Motor neuron (in vitro differentiated cells): ENCODE results near the gene PACRG. TPM values are rescaled to one million over a fixed set of nuclear protein-coding genes. Genes with fewer than 3 reads are reported as not detected.

Experiments used
- ATAC-seq, 8 experiments: fragments of 200-7000 bp; cut with Tn5 transposase; replicated peaks in 6 of 8; 2 replicates each; pipeline ENCODE4 v1.8.0; 2021; ENCODE audit warnings: mild to moderate bottlenecking in 8 of 8, moderate library complexity in 8 of 8
- H3K27ac ChIP-seq, 2 donors: fragments of 250-450 bp; sonication (Bioruptor Pico); 2 replicates each; pipeline ENCODE4 v1.9.0; 2021; ENCODE audit warnings: antibody characterized with exemption in 2 of 2, mild to moderate bottlenecking in 2 of 2, moderate library complexity in 1 of 2
- H3K4me1 ChIP-seq, 2 donors: fragments of 250-450 bp; sonication (Bioruptor Pico); replicated peaks in 1 of 2; 2 replicates each; pipeline ENCODE4 v1.6.1; 2021; ENCODE audit warnings: antibody characterized with exemption in 2 of 2, mild to moderate bottlenecking in 2 of 2, moderate library complexity in 1 of 2
- H3K4me3 ChIP-seq, 5 donors: fragments of 250-450 bp; sonication (Bioruptor Pico); 2 replicates each; pipeline ENCODE4 v1.9.0; 2021; ENCODE audit warnings: antibody characterized with exemption in 5 of 5, mild to moderate bottlenecking in 5 of 5, moderate library complexity in 4 of 5
- WGBS, 10 experiments: fragments of 450-650 bp; shearing (Covaris generic); methylation state at CpG; one replicate each; pipeline ENCODE4 v1.0.0; 2022; 5-methylcytosine and 5-hydroxymethylcytosine counted together
- in situ Hi-C, 9 experiments: fragments of 400-800 bp; cut with MboI; loops; one replicate each; pipeline ENCODE4 v1.15.0; 2021; ENCODE audit warnings: low sequenced_read_pairs in 9 of 9, low pct_unique_long_range_greater_than_20kb in 2 of 9; ENCODE audit not compliant: unreplicated experiment in 9 of 9
- total RNA-seq, 8 experiments: library from RNA; unstranded; fragments of 300-600 nt; gene quantifications; 2 replicates each; pipeline versions ENCODE4 v1.2.3 to v1.2.4, GENCODE V29; 2022

PACRG gene
- total RNA-seq, 8 experiments from 2014 or later: 4.7 to 47.9 (median 11.9) TPM; not detected in 3

DNA sequence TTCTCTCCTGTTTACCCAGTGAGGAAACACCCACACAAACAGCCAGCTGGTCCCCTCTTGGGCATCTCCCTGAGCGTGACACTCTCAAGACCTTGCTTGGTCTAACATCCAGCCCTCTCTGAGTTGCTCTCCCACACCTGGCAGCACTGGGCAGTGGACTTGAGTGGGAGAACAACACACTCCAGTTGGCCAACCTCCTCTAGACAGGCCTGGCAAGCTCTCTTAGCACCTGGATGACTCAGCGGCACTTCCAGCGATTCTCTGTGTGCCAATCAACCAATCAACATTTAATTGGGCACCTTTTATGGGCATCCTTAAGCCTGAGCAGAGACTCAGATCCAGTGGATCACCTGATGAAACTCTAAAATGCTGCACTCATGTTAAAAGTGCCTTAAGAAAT is 610.2 kb downstream of the PACRG start:
- 60 to 100% (median 88%) methylated on average over 1 to 2 of the region's 3 CpGs; no CpG with 5 or more reads in 6 of the 10 experiments for WGBS, 10 experiments
- ATAC-seq: no peak
- Histone ChIP-seq H3K4me1 (peaks cover 39 to 45% of the 10 kb centered on the region in 2 donors), H3K27ac (no peak overlapping the region), H3K4me3 (no peak overlapping the region)
- in situ Hi-C loops: no loop called here

DNA sequence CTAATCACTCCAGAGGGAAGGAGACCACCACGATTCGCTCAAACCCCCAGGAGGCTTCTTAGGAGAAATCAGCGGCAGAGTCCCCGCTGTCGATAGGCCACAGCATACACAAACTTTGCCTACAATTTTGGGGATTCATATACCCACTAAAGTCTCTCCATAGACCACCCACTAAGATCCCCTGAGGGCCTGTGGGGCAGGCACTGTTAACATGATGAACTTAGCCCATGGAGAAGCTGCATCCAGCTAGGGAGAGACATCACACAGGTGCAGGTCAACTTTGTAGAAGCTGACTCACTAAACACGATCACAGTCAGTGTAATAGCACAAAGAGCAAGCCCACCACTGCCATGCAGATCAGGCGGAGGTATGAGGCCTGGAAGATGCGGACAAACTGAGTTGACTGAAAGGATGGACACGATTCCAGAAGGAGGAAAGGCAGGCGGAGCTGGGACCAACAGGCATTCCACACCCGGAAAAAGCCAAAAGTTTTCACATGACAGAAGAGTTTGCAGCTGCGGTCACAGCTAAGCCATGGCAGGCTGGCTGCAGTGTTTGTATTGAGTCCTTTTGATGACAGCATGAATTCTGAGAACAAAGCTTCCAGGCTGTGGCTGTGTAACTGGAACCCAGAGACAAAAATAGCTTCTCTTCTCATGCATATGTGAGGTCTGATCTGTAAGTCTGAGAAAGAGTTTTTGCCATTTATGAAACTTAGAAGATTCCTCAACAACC is 611.1 kb downstream of the PACRG start:
- WGBS, 10 experiments: 0 to 90% (median 30%) methylated on average over 1 to 12 of the region's 12 CpGs; no CpG with 5 or more reads in 2 of the 10 experiments
- Histone ChIP-seq H3K27ac (peak overlapping the region; percentile 57 to 84), H3K4me3 (no peak overlapping the region), H3K4me1 (peaks cover 39 to 45% of the 10 kb centered on the region in 2 donors)
- ATAC-seq: peak; percentile 77 to 99 (median 86)
- in situ Hi-C loops: no loop called here

DNA sequence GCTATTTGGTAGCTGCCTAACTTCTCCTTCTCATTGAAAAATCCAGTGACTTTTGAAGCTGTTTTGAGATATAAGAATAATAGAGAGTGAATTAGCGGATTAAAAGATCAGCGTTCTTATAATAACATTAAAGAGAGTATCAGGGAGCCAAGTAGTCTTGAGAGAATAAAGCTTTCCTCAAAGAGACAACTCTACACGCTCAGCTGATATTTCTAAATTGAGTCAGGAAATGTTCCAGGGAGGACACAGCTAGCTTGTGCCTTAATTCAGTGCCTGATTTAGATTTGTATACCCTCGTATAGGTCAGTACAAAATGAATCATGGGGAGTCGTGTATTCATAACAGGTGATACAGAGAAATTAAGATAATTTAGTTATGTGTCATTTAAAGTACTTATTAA is 611.7 kb downstream of the PACRG start:
- Histone ChIP-seq H3K27ac (peak overlapping the region; percentile 57 to 84), H3K4me1 (peaks cover 39 to 45% of the 10 kb centered on the region in 2 donors), H3K4me3 (no peak overlapping the region)
- 7 to 63% (median 37%) methylated on average over 1 to 5 of the region's 5 CpGs; no CpG with 5 or more reads in 1 of the 10 experiments for WGBS, 10 experiments
- ATAC-seq: peak in 1 of 8 experiments; percentile 6
- in situ Hi-C loops: no loop called here

DNA sequence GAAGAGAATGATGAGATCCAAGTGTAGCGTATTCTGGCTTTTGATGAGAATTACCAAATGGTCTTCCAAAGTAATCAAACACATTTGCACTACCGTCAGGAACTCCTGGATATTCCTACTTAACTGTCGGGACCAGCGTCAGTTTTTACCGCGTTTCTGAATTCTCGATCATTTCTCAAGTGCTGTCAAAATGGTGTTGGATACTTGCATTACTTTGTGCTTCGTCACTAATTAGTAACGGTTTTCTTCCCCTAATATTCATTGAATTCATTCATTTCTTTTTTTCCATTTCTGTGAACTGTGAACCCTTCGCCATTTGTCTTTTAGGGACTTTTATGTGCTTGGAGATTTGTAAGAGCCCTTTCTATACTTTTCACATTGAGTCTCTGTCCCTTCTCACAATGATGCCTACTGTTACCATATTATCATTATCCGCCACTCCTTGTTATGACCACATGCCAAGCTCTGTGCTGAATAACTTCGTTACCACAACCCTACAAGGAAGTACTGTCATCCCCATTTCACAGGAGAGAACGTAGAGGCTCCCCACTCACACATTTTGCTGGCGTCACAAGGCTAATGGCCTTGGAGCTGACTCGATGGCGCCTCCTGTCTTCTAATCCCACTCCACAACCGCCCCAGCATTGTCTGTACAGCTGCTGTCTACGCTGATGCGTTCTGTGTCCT is 612.6 kb downstream of the PACRG start:
- in situ Hi-C loops: no loop called here
- Histone ChIP-seq H3K4me1 (peaks cover 38 to 42% of the 10 kb centered on the region in 2 donors), H3K27ac (peak overlapping the region in 1 of 2 donors; percentile 23), H3K4me3 (no peak overlapping the region)
- WGBS, 10 experiments: 44 to 95% (median 76%) methylated on average over 7 to 18 of the region's 19 CpGs
- no peak for ATAC-seq

DNA sequence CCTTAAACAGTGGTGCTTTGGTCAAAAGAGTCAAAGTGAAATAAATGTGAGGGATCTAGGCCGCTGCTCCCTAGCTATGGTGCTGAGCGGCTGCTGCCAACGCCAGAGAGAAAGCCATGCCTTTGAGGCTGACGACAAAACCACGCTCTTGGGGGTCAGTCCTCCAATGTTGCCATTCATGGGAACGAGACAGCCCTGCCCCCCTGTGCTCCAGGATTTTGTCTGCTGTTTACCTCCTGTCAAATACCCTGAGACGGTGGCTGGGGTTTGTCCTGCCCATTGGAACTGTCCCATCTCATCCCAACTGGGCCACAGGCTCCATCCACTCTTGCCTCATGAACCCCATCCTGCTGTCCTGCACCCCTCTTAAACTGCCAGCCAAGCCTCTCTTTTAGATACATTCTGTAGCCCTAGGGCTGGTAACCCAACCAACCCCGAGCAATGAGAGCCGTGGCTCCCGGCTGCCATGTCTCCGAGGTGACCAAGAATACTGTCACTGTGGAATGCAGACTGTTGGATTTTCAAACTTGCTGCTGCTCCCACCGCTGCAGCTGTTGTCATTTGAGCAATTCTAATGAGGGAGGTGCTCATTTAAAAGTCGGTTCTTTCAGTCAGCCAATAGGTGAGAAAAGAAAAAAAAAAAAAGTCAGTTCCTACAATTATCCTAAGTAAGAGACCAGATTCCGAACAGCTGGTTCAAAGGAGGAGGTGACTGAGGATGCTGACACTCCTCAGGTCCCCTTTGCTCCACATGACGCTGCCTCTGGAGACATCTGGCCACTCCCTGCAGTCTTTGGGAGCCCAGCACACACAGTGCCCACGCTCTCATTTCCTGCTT is 613.7 kb downstream of the PACRG start:
- Histone ChIP-seq H3K27ac (peak overlapping the region in 1 of 2 donors; percentile 58), H3K4me1 (peaks cover 37 to 43% of the 10 kb centered on the region in 2 donors), H3K4me3 (no peak overlapping the region)
- in situ Hi-C loops: no loop called here
- WGBS, 10 experiments: 50 to 100% (median 59%) methylated on average over 1 to 13 of the region's 16 CpGs
- peak in 6 of 8 experiments; percentile 48 to 77 (median 61) for ATAC-seq

DNA sequence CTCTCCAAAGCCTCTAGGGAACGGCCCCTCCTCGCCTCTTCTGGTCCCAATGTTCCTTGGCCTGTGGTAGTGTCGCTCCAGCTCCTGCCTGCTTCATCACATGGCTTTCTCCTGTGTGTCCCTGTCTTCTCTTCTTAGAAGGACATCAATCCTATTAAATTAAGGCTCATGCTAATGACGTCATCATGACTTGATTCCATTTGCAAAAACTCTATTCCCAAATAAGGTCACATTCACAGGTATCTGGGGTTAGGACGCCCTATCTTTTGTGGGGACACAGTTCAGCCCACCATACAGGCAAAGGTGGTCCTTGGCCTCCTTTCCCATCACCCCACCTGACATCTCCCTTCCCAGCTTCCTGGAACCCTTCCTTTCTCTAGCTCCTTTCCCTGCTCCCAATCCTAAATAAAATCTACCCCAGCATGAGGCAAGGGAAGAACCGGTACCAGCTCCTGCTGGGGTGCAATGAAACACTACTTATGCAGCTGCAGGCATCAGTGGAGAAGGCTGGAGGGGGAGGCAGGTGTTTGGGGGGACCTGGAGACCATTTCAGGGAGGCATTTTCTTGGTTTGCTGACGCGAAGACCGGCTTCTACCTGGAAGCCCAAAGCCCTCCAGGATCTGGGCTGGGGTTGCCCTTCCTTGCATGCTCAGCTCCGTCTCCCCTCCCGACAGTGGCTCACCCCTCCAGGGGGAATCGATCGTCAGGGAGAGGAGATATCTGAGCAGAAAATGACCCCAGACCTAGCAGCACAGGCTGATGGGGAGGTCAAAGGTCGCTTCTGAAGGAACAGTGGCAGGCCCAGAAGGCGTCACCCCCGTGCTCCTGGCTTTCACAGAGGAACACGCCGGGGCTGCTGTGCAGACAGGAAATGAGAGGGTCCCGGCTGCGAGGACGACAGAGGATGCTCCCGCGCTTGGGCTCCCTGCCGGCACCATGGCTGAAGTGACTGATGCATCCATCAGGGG is 615.1 kb downstream of the PACRG start:
- Histone ChIP-seq H3K4me1 (peaks cover 41 to 49% of the 10 kb centered on the region in 2 donors), H3K27ac (no peak overlapping the region), H3K4me3 (no peak overlapping the region)
- in situ Hi-C loops: no loop called here
- no peak for ATAC-seq
- 17 to 100% (median 89%) methylated on average over 1 to 12 of the region's 24 CpGs; no CpG with 5 or more reads in 1 of the 10 experiments for WGBS, 10 experiments

DNA sequence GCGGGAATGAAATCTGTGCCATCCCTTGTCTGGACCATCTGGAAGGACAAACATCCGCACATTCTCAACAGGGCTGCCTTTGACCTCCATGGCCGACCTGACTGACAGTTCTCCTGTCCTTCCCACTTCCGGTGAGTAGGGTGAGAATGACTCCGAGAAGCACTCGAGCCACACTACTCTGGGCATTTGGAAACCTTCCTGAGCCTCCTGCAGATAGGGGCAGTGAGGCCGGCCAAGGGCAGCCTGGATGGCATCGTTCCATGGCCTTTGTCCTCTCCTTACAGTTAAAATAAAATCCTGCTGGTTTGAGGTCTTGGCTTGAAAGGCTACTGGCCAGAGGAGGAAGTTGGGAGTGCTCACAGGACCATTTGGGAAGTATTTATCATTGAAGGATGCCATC is 615.8 kb downstream of the PACRG start:
- H3K27ac ChIP-seq: no peak overlapping the region
- 83 to 97% (median 92%) methylated on average over 2 to 7 of the region's 8 CpGs; no CpG with 5 or more reads in 6 of the 10 experiments for WGBS, 10 experiments
- no peak overlapping the region for H3K4me3 ChIP-seq
- in situ Hi-C loops: no loop called here
- H3K4me1 ChIP-seq: peaks cover 33 to 45% of the 10 kb centered on the region in 2 donors
- no peak for ATAC-seq

DNA sequence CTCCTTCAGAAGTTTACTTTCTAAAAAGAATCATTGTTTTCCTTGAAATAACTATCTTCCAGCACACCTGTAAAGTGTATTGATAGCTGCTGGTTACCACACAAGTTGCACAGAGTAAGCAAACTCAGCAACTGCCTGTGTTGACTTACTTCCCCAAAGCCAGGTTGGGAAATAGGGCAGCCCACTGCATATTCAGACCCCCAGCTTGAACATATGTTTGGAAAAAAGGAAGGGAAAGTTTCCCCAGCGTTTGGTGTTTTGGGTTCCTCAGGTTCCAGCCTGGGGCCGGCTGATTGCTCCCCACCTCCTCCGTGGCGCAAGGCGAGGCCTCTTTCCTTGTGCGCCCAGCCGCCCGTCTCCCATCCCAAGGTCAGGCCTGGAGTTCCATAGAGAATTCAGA is 616.6 kb downstream of the PACRG start:
- Histone ChIP-seq H3K4me1 (peaks cover 30 to 39% of the 10 kb centered on the region in 2 donors), H3K27ac (no peak overlapping the region), H3K4me3 (no peak overlapping the region)
- in situ Hi-C loops: no loop called here
- ATAC-seq: no peak
- WGBS, 10 experiments: 80 to 100% (median 91%) methylated on average over 1 to 5 of the region's 8 CpGs; no CpG with 5 or more reads in 4 of the 10 experiments

DNA sequence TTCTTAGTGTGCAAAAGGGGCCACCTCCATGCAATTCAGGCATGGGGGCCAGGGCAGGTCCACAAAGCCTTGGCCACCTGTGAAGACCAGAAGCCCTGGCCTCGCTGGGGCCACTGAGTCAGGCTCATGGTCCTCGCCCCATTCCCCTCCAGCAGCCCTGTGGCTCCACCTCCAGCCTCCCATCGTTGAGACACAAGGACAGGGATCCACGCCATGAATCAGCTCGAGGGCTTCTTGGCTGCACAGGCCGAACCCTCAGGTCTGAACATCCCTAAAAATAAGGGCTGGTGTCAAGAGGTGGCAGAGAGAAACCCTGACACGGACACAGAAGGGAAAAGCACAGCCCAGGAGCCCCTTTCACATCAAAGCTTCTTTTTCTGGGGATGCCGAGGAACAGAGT is 618.2 kb downstream of the PACRG start:
- 33 to 100% (median 92%) methylated on average over 1 to 5 of the region's 8 CpGs; no CpG with 5 or more reads in 5 of the 10 experiments for WGBS, 10 experiments

DNA sequence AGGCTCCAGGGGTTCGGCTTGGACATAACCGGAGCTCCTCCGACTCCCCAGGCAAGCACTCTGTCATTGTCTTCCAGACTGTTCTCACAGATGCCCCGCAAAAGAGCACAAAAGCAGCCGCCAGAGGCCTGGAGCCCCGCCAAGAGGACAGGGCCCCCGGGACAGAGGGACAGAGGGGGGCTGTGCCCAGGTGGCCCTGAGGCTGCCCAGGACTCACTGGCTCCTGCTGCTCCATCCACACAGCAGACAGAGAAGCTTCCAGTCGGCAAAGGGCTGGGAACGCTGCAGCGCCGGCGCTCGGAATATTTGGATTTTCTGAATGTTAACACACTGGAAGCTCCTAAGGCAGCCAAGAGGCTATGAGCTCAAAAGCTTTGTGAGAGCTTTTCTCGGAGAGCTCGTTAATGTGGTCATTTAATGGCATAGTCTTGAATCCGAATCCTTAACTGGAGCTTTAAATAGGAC is 618.8 kb downstream of the PACRG start:
- WGBS, 10 experiments: 46 to 100% (median 87%) methylated on average over 1 to 12 of the region's 16 CpGs; no CpG with 5 or more reads in 3 of the 10 experiments
- ATAC-seq: peak in 5 of 8 experiments; percentile 67 to 80 (median 69)

More for the DNA sequence above, 618.2 kb downstream of the PACRG start:
- H3K4me3 ChIP-seq: no peak overlapping the region
- H3K4me1 ChIP-seq: peaks cover 24 to 36% of the 10 kb centered on the region in 2 donors
- in situ Hi-C loops: no loop called here
- peak overlapping the region in 1 of 2 donors; percentile 20 for H3K27ac ChIP-seq
- no peak for ATAC-seq

DNA sequence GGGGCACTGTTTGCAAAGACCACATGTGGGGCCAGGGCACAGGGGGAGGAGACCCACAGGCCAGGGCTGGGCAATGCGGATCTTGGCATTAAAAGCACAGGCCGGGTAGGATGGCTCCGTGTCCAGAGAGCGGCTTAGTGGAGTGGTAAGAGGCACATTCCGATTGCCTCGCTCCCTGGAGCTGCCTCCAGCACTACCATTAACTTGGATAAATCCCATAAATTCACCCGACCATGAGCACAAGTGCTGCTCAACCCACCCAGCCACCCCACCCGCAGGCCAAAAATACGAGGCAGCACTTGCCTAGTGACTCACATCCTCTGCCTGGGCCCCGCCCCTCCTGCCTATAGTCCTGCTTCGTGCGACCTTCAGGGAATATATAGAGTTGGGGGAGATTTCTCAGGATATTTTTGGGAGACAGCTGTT is 619.3 kb downstream of the PACRG start:
- no peak overlapping the region for H3K4me3 ChIP-seq

More for the DNA sequence above, 618.8 kb downstream of the PACRG start:
- Histone ChIP-seq H3K4me1 (peaks cover 18 to 32% of the 10 kb centered on the region in 2 donors), H3K27ac (peak overlapping the region in 1 of 2 donors; percentile 20), H3K4me3 (no peak overlapping the region)
- in situ Hi-C loops: no loop called here

More for the DNA sequence above, 619.3 kb downstream of the PACRG start:
- ATAC-seq: peak in 7 of 8 experiments; percentile 15 to 89 (median 53)
- Histone ChIP-seq H3K4me1 (peaks cover 13 to 27% of the 10 kb centered on the region in 2 donors), H3K27ac (no peak overlapping the region)
- in situ Hi-C loops: no loop called here
- 79 to 100% (median 96%) methylated on average over 3 to 8 of the region's 12 CpGs; no CpG with 5 or more reads in 7 of the 10 experiments for WGBS, 10 experiments
